ENCODE results near the gene KCTD18. TPM values are rescaled to one million over a fixed set of nuclear protein-coding genes. Genes with fewer than 3 reads are reported as not detected.

KCTD18 gene
- total RNA-seq, 1 experiment from 2014 or later = 19.6 TPM

DNA sequence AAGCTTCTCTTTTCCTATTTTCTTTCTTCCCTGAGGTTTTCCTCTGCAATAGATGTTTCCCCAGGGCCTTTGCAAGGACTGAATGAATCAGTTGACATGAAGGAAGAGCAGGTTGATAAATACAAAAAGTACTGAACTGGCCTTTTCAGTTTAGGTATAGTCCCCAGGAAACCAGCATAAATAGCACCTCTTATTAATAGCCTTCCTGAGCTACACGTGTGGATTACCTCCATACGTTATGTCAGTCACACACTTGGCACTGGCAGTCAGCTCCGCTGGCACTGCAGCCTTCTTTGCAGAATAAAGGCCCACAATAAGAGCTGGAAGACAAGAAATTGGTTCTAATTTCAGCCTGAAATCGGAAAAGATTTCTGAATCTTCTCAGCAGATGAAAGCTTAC is 60.7 kb downstream of the KCTD18 start:
- Histone ChIP-seq H3K36me3 (ENCODE audit: low read depth) (peaks cover 7% of the 10 kb centered on the region; the same call in 1 of the 2 replicates), H3K4me3 (no peak overlapping the region), H4K20me1 (ENCODE audit: insufficient read depth) (no peaks in the 10 kb centered on the region), H3K4me1 (replicated peaks; ENCODE audit: insufficient read depth) (no peaks in the 10 kb centered on the region), H3K27me3 (ENCODE audit: insufficient read depth, low read depth) (no peaks in the 10 kb centered on the region), H2AFZ (no peak overlapping the region), H3K9me3 (ENCODE audit: insufficient read depth, low read depth) (no peaks in the 10 kb centered on the region), H3K79me2 (ENCODE audit: low read depth) (no peaks in the 10 kb centered on the region), H3K4me2 (no peak overlapping the region), H3F3A (ENCODE audit: insufficient read depth, low read depth) (no peaks in the 10 kb centered on the region; the same call in 1 of the 2 replicates), H3K27ac (no peak overlapping the region), H3K9me2 (ENCODE audit: insufficient read depth) (no peaks in the 10 kb centered on the region)
- no TSS peak for BruUV-seq (replicated peaks)
- CTCF ChIA-PET = no interaction called here
- POLR2A ChIA-PET (ENCODE audit: unreplicated experiment) = no interaction called here
- intact Hi-C loops (cut with micrococcal nuclease; ENCODE audit: unreplicated experiment) = no loop called here
- no peak for DNase-seq
- TF ChIP-seq EZH2 (IDR thresholded peaks at IDR 0.05; ENCODE audit: low read depth) = no peak
- TF ChIP-seq, protein P1, sequence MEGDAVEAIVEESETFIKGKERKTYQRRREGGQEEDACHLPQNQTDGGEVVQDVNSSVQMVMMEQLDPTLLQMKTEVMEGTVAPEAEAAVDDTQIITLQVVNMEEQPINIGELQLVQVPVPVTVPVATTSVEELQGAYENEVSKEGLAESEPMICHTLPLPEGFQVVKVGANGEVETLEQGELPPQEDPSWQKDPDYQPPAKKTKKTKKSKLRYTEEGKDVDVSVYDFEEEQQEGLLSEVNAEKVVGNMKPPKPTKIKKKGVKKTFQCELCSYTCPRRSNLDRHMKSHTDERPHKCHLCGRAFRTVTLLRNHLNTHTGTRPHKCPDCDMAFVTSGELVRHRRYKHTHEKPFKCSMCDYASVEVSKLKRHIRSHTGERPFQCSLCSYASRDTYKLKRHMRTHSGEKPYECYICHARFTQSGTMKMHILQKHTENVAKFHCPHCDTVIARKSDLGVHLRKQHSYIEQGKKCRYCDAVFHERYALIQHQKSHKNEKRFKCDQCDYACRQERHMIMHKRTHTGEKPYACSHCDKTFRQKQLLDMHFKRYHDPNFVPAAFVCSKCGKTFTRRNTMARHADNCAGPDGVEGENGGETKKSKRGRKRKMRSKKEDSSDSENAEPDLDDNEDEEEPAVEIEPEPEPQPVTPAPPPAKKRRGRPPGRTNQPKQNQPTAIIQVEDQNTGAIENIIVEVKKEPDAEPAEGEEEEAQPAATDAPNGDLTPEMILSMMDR (conservative IDR thresholded peaks at IDR 0.05) = no peak

GRCh38 chr2:200448455-200448854 is 61.4 kb downstream of the KCTD18 start:
- Histone ChIP-seq H3K9me3 (ENCODE audit: insufficient read depth, low read depth) (no peaks in the 10 kb centered on the region), H2AFZ (no peak overlapping the region), H4K20me1 (ENCODE audit: insufficient read depth) (no peaks in the 10 kb centered on the region), H3K4me2 (no peak overlapping the region), H3K4me1 (replicated peaks; ENCODE audit: insufficient read depth) (no peaks in the 10 kb centered on the region), H3K9me2 (ENCODE audit: insufficient read depth) (no peaks in the 10 kb centered on the region), H3K36me3 (ENCODE audit: low read depth) (peaks cover 8% of the 10 kb centered on the region; the same call in 1 of the 2 replicates), H3F3A (ENCODE audit: insufficient read depth, low read depth) (no peaks in the 10 kb centered on the region; the same call in 1 of the 2 replicates), H3K27me3 (ENCODE audit: insufficient read depth, low read depth) (no peaks in the 10 kb centered on the region), H3K27ac (no peak overlapping the region), H3K79me2 (ENCODE audit: low read depth) (no peaks in the 10 kb centered on the region), H3K4me3 (no peak overlapping the region)
- no peak for DNase-seq
- intact Hi-C loops (cut with micrococcal nuclease; ENCODE audit: unreplicated experiment) = no loop called here
- ChIA-PET POLR2A (ENCODE audit: unreplicated experiment) (no interaction called here), CTCF (no interaction called here)
- no peak for TF ChIP-seq EZH2 (IDR thresholded peaks at IDR 0.05; ENCODE audit: low read depth)
- TF ChIP-seq, protein P1 (conservative IDR thresholded peaks at IDR 0.05) = no peak
- no TSS peak for BruUV-seq (replicated peaks)

- Histone ChIP-seq H3K79me2 (ENCODE audit: low read depth) (no peaks in the 10 kb centered on the region), H3K4me2 (no peak overlapping the region), H3K36me3 (ENCODE audit: low read depth) (peaks cover 15% of the 10 kb centered on the region; the same call in 1 of the 2 replicates), H3K4me1 (replicated peaks; ENCODE audit: insufficient read depth) (no peaks in the 10 kb centered on the region), H3F3A (ENCODE audit: insufficient read depth, low read depth) (no peaks in the 10 kb centered on the region; the same call in 1 of the 2 replicates), H3K9me2 (ENCODE audit: insufficient read depth) (no peaks in the 10 kb centered on the region), H3K9me3 (ENCODE audit: insufficient read depth, low read depth) (no peaks in the 10 kb centered on the region), H4K20me1 (ENCODE audit: insufficient read depth) (no peaks in the 10 kb centered on the region), H2AFZ (no peak overlapping the region), H3K27me3 (ENCODE audit: insufficient read depth, low read depth) (no peaks in the 10 kb centered on the region), H3K27ac (no peak overlapping the region), H3K4me3 (no peak overlapping the region)
- intact Hi-C loops (cut with micrococcal nuclease; ENCODE audit: unreplicated experiment) = no loop called here
- POLR2A ChIA-PET (ENCODE audit: unreplicated experiment) = no interaction called here
- no TSS peak for BruUV-seq (replicated peaks)
- CTCF ChIA-PET = no interaction called here
- DNase-seq = no peak
- TF ChIP-seq, protein P1 (conservative IDR thresholded peaks at IDR 0.05) = no peak
- TF ChIP-seq EZH2 (IDR thresholded peaks at IDR 0.05; ENCODE audit: low read depth) = no peak
These were observed 62.6 kb downstream of the KCTD18 start for GRCh38 chr2:200447139-200447855.
